A673 (cell line): ENCODE measurements around the gene PLIN5. TPM values are rescaled to one million over a fixed set of nuclear protein-coding genes. Genes with fewer than 3 reads are reported as not detected.
A peak's percentile ranks its signal among the peaks of the same experiment; 100 is the strongest.

Experiments used
- BruUV-seq: library from RNA; stranded (reverse); fragments of 400-500 nt; replicated peaks from 2 replicates; lab custom pipeline; 2021; lab: Mats Ljungman, UMichigan
- CTCF ChIA-PET: fragments of 300-600 bp; sonication (Branson Sonifier 250); formaldehyde crosslinking; loops from one replicate; lab custom pipeline; 2022; ENCODE audit warnings: antibody characterized with exemption; lab: Charles Lee
- POLR2A ChIA-PET: fragments of 300-600 bp; sonication (Branson Sonifier 250); formaldehyde crosslinking; loops from one replicate; lab custom pipeline; 2022; ENCODE audit warnings: antibody characterized with exemption; ENCODE audit not compliant: low non-redundant PET; lab: Charles Lee
- DNase-seq: peaks from one replicate; pipeline ENCODE4 v3.0.0-alpha.2; 2015; ENCODE audit warnings: low spot score
- H3K27ac ChIP-seq: fragments of 200-600 bp; sonication (generic); 2 replicates; pipeline ENCODE4 v1.5.1; 2016; ENCODE audit warnings: mixed run types, low read depth, mild to moderate bottlenecking, mixed read lengths, antibody characterized with exemption, low read length; ENCODE audit not compliant: poor library complexity, severe bottlenecking
- H3K27me3 ChIP-seq: fragments of 200-600 bp; sonication (generic); replicated peaks from 2 replicates; pipeline ENCODE4 v1.6.1; 2017; ENCODE audit warnings: mixed run types, low read depth, mild to moderate bottlenecking, mixed read lengths, antibody characterized with exemption, low read length; ENCODE audit not compliant: insufficient read depth, poor library complexity
- H3K36me3 ChIP-seq: fragments of 200-600 bp; sonication (generic); 2 replicates; pipeline ENCODE4 v1.6.1; 2016; ENCODE audit warnings: mixed run types, mild to moderate bottlenecking, mixed read lengths, antibody characterized with exemption, low read length; ENCODE audit not compliant: insufficient read depth, poor library complexity, severe bottlenecking
- H3K4me1 ChIP-seq: fragments of 200-600 bp; sonication (generic); 2 replicates; pipeline ENCODE4 v1.6.1; 2017; ENCODE audit warnings: mixed run types, mild to moderate bottlenecking, mixed read lengths, antibody characterized with exemption, low read length; ENCODE audit not compliant: insufficient read depth, poor library complexity, severe bottlenecking
- H3K4me3 ChIP-seq: fragments of 200-600 bp; sonication (generic); 2 replicates; pipeline ENCODE4 v1.5.1; 2016; ENCODE audit warnings: low read depth, mixed run types, mild to moderate bottlenecking, mixed read lengths, low read length; ENCODE audit not compliant: poor library complexity, severe bottlenecking
- H3K9me3 ChIP-seq: fragments of 200-600 bp; sonication (generic); 2 replicates; pipeline ENCODE4 v1.6.1; 2016; ENCODE audit warnings: mixed run types, low read depth, mild to moderate bottlenecking, mixed read lengths, antibody characterized with exemption, low read length; ENCODE audit not compliant: poor library complexity, severe bottlenecking
- CTCF ChIP-seq: fragments of 300-800, 200-600 bp; sonication (generic); conservative IDR thresholded peaks from 2 replicates; pipeline ENCODE4 v1.5.1; 2017; ENCODE audit warnings: low read depth, mild to moderate bottlenecking, antibody characterized with exemption, low read length, moderate library complexity, mixed read lengths
- EZH2 ChIP-seq: fragments of 200-600 bp; sonication (generic); IDR thresholded peaks from 2 replicates; pipeline ENCODE4 v1.6.1; 2017; ENCODE audit warnings: borderline replicate concordance, low read depth, mild to moderate bottlenecking, mixed read lengths, antibody characterized with exemption, low read length; ENCODE audit not compliant: poor library complexity, severe bottlenecking
- intact Hi-C: fragments of 100-400 bp; cut with micrococcal nuclease; formaldehyde crosslinking; loops from one replicate; pipeline ENCODE4 v1.10.0; 2022; ENCODE audit not compliant: unreplicated experiment
- total RNA-seq: library from RNA; stranded (reverse); gene quantifications from 2 replicates; pipeline ENCODE4 v1.2.3, GENCODE V29; 2021

Gene PLIN5
- total RNA-seq, 1 experiment from 2014 or later = 3.0 TPM

GRCh38 chr19:4525563-4526002, 9.4 kb downstream of the PLIN5 start:
- Histone ChIP-seq H3K9me3 (no peaks in the 10 kb centered on the region), H3K27me3 (no peaks in the 10 kb centered on the region), H3K4me1 (no peaks in the 10 kb centered on the region), H3K36me3 (no peaks in the 10 kb centered on the region), H3K4me3 (no peak overlapping the region), H3K27ac (no peak overlapping the region)
- no peak for DNase-seq
- no peak for TF ChIP-seq EZH2
- TF ChIP-seq CTCF = no peak
- POLR2A ChIA-PET = no interaction called here
- BruUV-seq = no TSS peak
- CTCF ChIA-PET = interaction anchor here (0.6 to 1.1 kb wide), 5 partner anchors 9 to 457 kb away, joined by 3 to 7 read pairs (median 4); partner anchors contain the start of gene PLIN5
- intact Hi-C loops = loop anchor here (5.0 kb wide), 1 partner anchor 258 kb away; no protein-coding TSS in a partner anchor

- Histone ChIP-seq H3K4me3 (no peak overlapping the region), H3K9me3 (no peaks in the 10 kb centered on the region), H3K27ac (no peak overlapping the region), H3K36me3 (no peaks in the 10 kb centered on the region), H3K4me1 (no peaks in the 10 kb centered on the region), H3K27me3 (no peaks in the 10 kb centered on the region)
- no TSS peak for BruUV-seq
- intact Hi-C loops = loop anchor here (5.0 kb wide), 1 partner anchor 258 kb away; no protein-coding TSS in a partner anchor
- POLR2A ChIA-PET = no interaction called here
- peak; percentile 63 for DNase-seq
- CTCF ChIA-PET = interaction anchor here (0.6 to 1.1 kb wide), 5 partner anchors 10 to 458 kb away, joined by 3 to 7 read pairs (median 4); partner anchors contain the start of gene PLIN5
- TF ChIP-seq EZH2 = no peak
- peak; percentile 76 for TF ChIP-seq CTCF
These were observed 10.0 kb downstream of the PLIN5 start for GRCh38 chr19:4524808-4525562.

GRCh38 chr19:4523306-4524110, 11.5 kb downstream of the PLIN5 start:
- BruUV-seq = no TSS peak
- H3K27me3 ChIP-seq = no peaks in the 10 kb centered on the region
- H3K27ac ChIP-seq = no peak overlapping the region
- POLR2A ChIA-PET = no interaction called here
- intact Hi-C loops = no loop called here
- H3K4me3 ChIP-seq = no peak overlapping the region
- no peaks in the 10 kb centered on the region for H3K4me1 ChIP-seq
- TF ChIP-seq CTCF = peak; percentile 66
- no peak for TF ChIP-seq EZH2
- H3K36me3 ChIP-seq = no peaks in the 10 kb centered on the region
- no peaks in the 10 kb centered on the region for H3K9me3 ChIP-seq
- no peak for DNase-seq
- CTCF ChIA-PET = interaction anchor here (1.0 to 1.8 kb wide), 2 partner anchors 12 to 113 kb away, joined by 3 to 4 read pairs; partner anchors contain the start of gene PLIN5
